Keratinocyte (primary cell): ENCODE measurements around the gene GFPT2.

ENCODE experiments used
- CTCF ChIP-seq, 3 experiments: IDR thresholded peaks in 1 of 3; conservative IDR thresholded peaks in 1 of 3; optimal IDR thresholded peaks in 1 of 3; 2 replicates in 2 of 3; 3 replicates in 1 of 3; pipeline versions ENCODE3 to v1.5.1; 2011; ENCODE audit warnings: low read length in 3 of 3, mild to moderate bottlenecking in 3 of 3, moderate library complexity in 2 of 3, control low read depth in 1 of 3, inconsistent platforms in 1 of 3; ENCODE audit not compliant: insufficient read depth in 2 of 3; ENCODE audit errors: extremely low read depth in 1 of 3
- EZH2 ChIP-seq: IDR thresholded peaks from one replicate; pipeline ENCODE4 v1.6.1; 2012; ENCODE audit warnings: inconsistent platforms, mild to moderate bottlenecking, low read length, moderate library complexity

- TF ChIP-seq CTCF (optimal IDR thresholded peaks at IDR 0.05 in 1 of 3, IDR thresholded peaks at IDR 0.05 in 1 of 3, conservative IDR thresholded peaks at IDR 0.05 in 1 of 3; ENCODE audit: extremely low read depth in 1 of 3, insufficient read depth in 2 of 3, low read length in 3 of 3): no peak
- TF ChIP-seq EZH2: no peak
Observed at GRCh38 chr5:180358179-180358578, 5.0 kb upstream of the GFPT2 start.
